SK-N-SH (cell line): ENCODE results near the gene TRIP13. TPM values are rescaled to one million over a fixed set of nuclear protein-coding genes. Genes with fewer than 3 reads are reported as not detected.

ENCODE experiments used
- CTCF ChIA-PET: fragments of 300-600, 350-600 bp; formaldehyde crosslinking; extraction: SDS; loops from one replicate; lab custom pipeline; 2021; lab: Yijun Ruan, JAX
- POLR2A ChIA-PET: fragments of 350-600 bp; sonication (Branson Sonifier 250); formaldehyde crosslinking; extraction: SDS; loops from one replicate; lab custom pipeline; 2020; ENCODE audit warnings: antibody characterized with exemption, inconsistent platforms; lab: Yijun Ruan, JAX
- DNase-seq: peaks from one replicate; pipeline ENCODE4 v3.0.0; 2012
- H2AFZ ChIP-seq: fragments of 200-600 bp; sonication (generic); 2 replicates; pipeline ENCODE4 v1.8.1; 2016; ENCODE audit warnings: antibody characterized with exemption, mild to moderate bottlenecking, low read depth
- H3F3A ChIP-seq: fragments of 200-600 bp; sonication (generic); replicated peaks from 2 replicates; pipeline ENCODE3; 2016; ENCODE audit warnings: antibody characterized with exemption, mild to moderate bottlenecking; ENCODE audit not compliant: insufficient read depth
- H3K27ac ChIP-seq, 2 experiments: fragments of 200-500 bp in 1 of 2; fragments of 200-600 bp in 1 of 2; sonication (Bioruptor generic) in 1 of 2; sonication (generic), shearing (Covaris generic) in 1 of 2; 2 replicates each; pipeline versions ENCODE4 v1.5.1 to v1.6.1; 2014 to 2016; ENCODE audit warnings: low read depth in 2 of 2, inconsistent platforms in 1 of 2, low read length in 1 of 2, mild to moderate bottlenecking in 1 of 2, mixed read lengths in 1 of 2
- H3K27me3 ChIP-seq: fragments of 200-600 bp; sonication (generic), shearing (Covaris generic); 2 replicates; pipeline ENCODE4 v1.6.1; 2016; ENCODE audit warnings: mixed run types; ENCODE audit not compliant: insufficient read depth
- H3K36me3 ChIP-seq, 2 experiments: fragments of 200-500 bp in 1 of 2; fragments of 200-600 bp in 1 of 2; sonication (Bioruptor generic) in 1 of 2; sonication (generic) in 1 of 2; replicated peaks in 1 of 2; 2 replicates each; pipeline versions ENCODE3 to v1.5.1; 2014 to 2016; ENCODE audit warnings: low read length in 1 of 2, mild to moderate bottlenecking in 1 of 2; ENCODE audit not compliant: insufficient read depth in 2 of 2, control insufficient read depth in 1 of 2
- H3K4me1 ChIP-seq, 2 experiments: fragments of 200-500 bp in 1 of 2; fragments of 200-600 bp in 1 of 2; sonication (Bioruptor generic) in 1 of 2; sonication (generic), shearing (Covaris generic) in 1 of 2; 2 replicates each; pipeline versions ENCODE4 v1.5.1 to v1.6.1; 2014 to 2016; ENCODE audit warnings: low read depth in 1 of 2, low read length in 1 of 2, mixed run types in 1 of 2; ENCODE audit not compliant: insufficient read depth in 2 of 2, control insufficient read depth in 1 of 2
- H3K4me2 ChIP-seq: fragments of 200-600 bp; sonication (generic), shearing (Covaris generic); 2 replicates; pipeline ENCODE4 v1.6.1; 2017; ENCODE audit warnings: mixed run types
- H3K4me3 ChIP-seq, 2 experiments: fragments of 200-500 bp in 1 of 2; fragments of 200-600 bp in 1 of 2; sonication (Bioruptor generic) in 1 of 2; sonication (generic), shearing (Covaris generic) in 1 of 2; 2 replicates each; pipeline versions ENCODE4 v1.5.1 to v1.8.1; 2014 to 2016; ENCODE audit warnings: low read depth in 2 of 2, inconsistent platforms in 1 of 2, low read length in 1 of 2, mild to moderate bottlenecking in 1 of 2, mixed read lengths in 1 of 2, moderate library complexity in 1 of 2
- H3K79me2 ChIP-seq: fragments of 200-600 bp; sonication (generic); 2 replicates; pipeline ENCODE4 v1.8.1; 2017; ENCODE audit warnings: mild to moderate bottlenecking; ENCODE audit not compliant: insufficient read depth
- H3K9ac ChIP-seq: fragments of 200-600 bp; sonication (generic); 2 replicates; pipeline ENCODE4 v1.6.1; 2017; ENCODE audit warnings: mixed run types
- H3K9me2 ChIP-seq: fragments of 200-600 bp; sonication (generic); 2 replicates; pipeline ENCODE4 v1.6.1; 2017; ENCODE audit warnings: mixed run types
- H3K9me3 ChIP-seq: fragments of 200-600 bp; sonication (generic); 2 replicates; pipeline ENCODE4 v1.6.1; 2017; ENCODE audit warnings: mixed run types, mild to moderate bottlenecking, moderate library complexity
- H4K20me1 ChIP-seq: fragments of 200-600 bp; sonication (generic); 2 replicates; pipeline ENCODE4 v1.6.1; 2017; ENCODE audit warnings: mild to moderate bottlenecking, mixed run types; ENCODE audit not compliant: insufficient read depth
- EP300 ChIP-seq, 2 experiments: IDR thresholded peaks; 2 replicates each; pipeline versions ENCODE4 v1.4.0 to v1.6.1; 2012; ENCODE audit warnings: borderline replicate concordance in 1 of 2, low read depth in 1 of 2, low read length in 1 of 2
- EZH2phosphoT487 ChIP-seq: fragments of 200-600 bp; sonication (generic); IDR thresholded peaks from 2 replicates; pipeline ENCODE4 v1.6.1; 2017; ENCODE audit warnings: low read depth, mixed run types, mild to moderate bottlenecking, antibody characterized with exemption, moderate library complexity, borderline replicate concordance
- FOXM1 ChIP-seq: IDR thresholded peaks from 2 replicates; pipeline ENCODE4 v1.4.0; 2012; ENCODE audit warnings: low read depth, mild to moderate bottlenecking
- GABPA ChIP-seq: IDR thresholded peaks from 2 replicates; pipeline ENCODE4 v1.4.0; 2012; ENCODE audit warnings: low read depth, mild to moderate bottlenecking
- GATA2 ChIP-seq: sonication (generic); formaldehyde crosslinking; IDR thresholded peaks from 2 replicates; pipeline ENCODE4 v1.5.0; 2020; ENCODE audit warnings: mild to moderate bottlenecking, missing genetic modification reagents
- MEF2A ChIP-seq: IDR thresholded peaks from 2 replicates; pipeline ENCODE4 v1.4.0; 2012; ENCODE audit warnings: low read depth, borderline replicate concordance
- NRF1 ChIP-seq: IDR thresholded peaks from 2 replicates; pipeline ENCODE4 v1.6.1; 2012; ENCODE audit warnings: low read depth, mild to moderate bottlenecking, low read length
- POLR2AphosphoS5 ChIP-seq: IDR thresholded peaks from 2 replicates; pipeline ENCODE4 v1.6.1; 2012; ENCODE audit warnings: low read depth, low read length
- RCOR1 ChIP-seq: fragments of 150-350 bp; IDR thresholded peaks from 2 replicates; pipeline ENCODE4 v1.6.1; 2017; ENCODE audit warnings: antibody characterized with exemption, low read length
- RFX5 ChIP-seq: IDR thresholded peaks from 2 replicates; pipeline ENCODE4 v1.6.1; 2012; ENCODE audit warnings: mild to moderate bottlenecking, improper control_type of control experiment, low read length
- RXRA ChIP-seq: IDR thresholded peaks from 2 replicates; pipeline ENCODE4 v1.4.0; 2012; ENCODE audit warnings: low read depth, mild to moderate bottlenecking, borderline replicate concordance
- SIN3A ChIP-seq: IDR thresholded peaks from 2 replicates; pipeline ENCODE4 v1.6.1; 2012; ENCODE audit warnings: low read depth, mild to moderate bottlenecking, low read length, moderate library complexity, borderline replicate concordance
- SMC3 ChIP-seq: IDR thresholded peaks from 2 replicates; pipeline ENCODE4 v1.6.1; 2012; ENCODE audit warnings: low read depth, low read length, improper control_type of control experiment
- TAF1 ChIP-seq: IDR thresholded peaks from 2 replicates; pipeline ENCODE4 v1.6.1; 2012; ENCODE audit warnings: low read depth, mild to moderate bottlenecking, low read length, moderate library complexity, borderline replicate concordance
- TEAD4 ChIP-seq: IDR thresholded peaks from 2 replicates; pipeline ENCODE4 v1.4.0; 2012; ENCODE audit warnings: mild to moderate bottlenecking, borderline replicate concordance; ENCODE audit not compliant: insufficient read depth
- WGBS: methylation state at CpG from one replicate; pipeline ENCODE4 v1.1.6; 2017; ENCODE audit warnings: low lambda C conversion rate; 5-methylcytosine and 5-hydroxymethylcytosine counted together
- polyA plus RNA-seq, 3 experiments: library from polyadenylated mRNA; depleted of rRNA; stranded (reverse); fragments of >200 nt; gene quantifications; 2 replicates each; pipeline ENCODE4 v1.2.3, GENCODE V29; 2012
- TF ChIP-seq, protein P1 (sequence below): IDR thresholded peaks from 2 replicates; pipeline ENCODE4 v1.4.0; 2012; ENCODE audit warnings: low read depth
- TF ChIP-seq, protein P2 (sequence below): fragments of 150-350 bp; IDR thresholded peaks from 2 replicates; pipeline ENCODE4 v1.6.1; 2016; ENCODE audit warnings: mild to moderate bottlenecking, low read depth, low read length
- TF ChIP-seq, protein P3 (sequence below): IDR thresholded peaks from 2 replicates; pipeline ENCODE4; 2012
- TF ChIP-seq, protein P4 (sequence below): IDR thresholded peaks from 2 replicates; pipeline ENCODE4 v1.4.0; 2012; ENCODE audit warnings: low read depth, borderline replicate concordance
- TF ChIP-seq, protein P5 (sequence below): fragments of 200-600 bp; sonication (generic); IDR thresholded peaks from 2 replicates; pipeline ENCODE4 v1.6.1; 2017; ENCODE audit warnings: antibody characterized with exemption, mild to moderate bottlenecking, moderate library complexity

The TRIP13 gene
- polyA plus RNA-seq, 1 of the 3 experiments (the other 2 are of a cell fraction), result 24.1 TPM

DNA sequence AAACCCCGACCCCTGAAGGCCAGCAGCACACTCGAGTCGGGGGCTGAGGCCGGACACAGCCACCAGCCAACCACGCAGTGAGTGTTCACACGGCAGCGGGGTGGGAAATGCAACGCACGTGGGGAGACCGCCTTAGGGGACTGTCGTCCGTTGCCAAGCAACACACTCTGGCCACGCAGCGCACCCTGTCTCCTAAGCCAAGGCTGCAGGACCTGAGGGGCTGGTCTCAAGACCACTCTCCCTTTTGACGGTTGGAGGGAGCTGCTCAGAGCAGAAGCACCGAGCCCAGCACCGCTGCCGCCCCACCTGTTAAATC lies 7.6 kb upstream of the TRIP13 start (continued):
- TF ChIP-seq EP300 (IDR thresholded peaks at IDR 0.05; ENCODE audit: borderline replicate concordance in 1 of 2, low read depth in 1 of 2, low read length in 1 of 2), result no peak
- no peak for TF ChIP-seq TAF1
- TF ChIP-seq GATA2, result no peak
- no peak for TF ChIP-seq FOXM1
- no peak for TF ChIP-seq RXRA
- TF ChIP-seq MEF2A, result no peak
- TF ChIP-seq TEAD4, result no peak
- no peak for TF ChIP-seq SIN3A
- TF ChIP-seq, protein P1, sequence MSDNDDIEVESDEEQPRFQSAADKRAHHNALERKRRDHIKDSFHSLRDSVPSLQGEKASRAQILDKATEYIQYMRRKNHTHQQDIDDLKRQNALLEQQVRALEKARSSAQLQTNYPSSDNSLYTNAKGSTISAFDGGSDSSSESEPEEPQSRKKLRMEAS, result no peak

DNA sequence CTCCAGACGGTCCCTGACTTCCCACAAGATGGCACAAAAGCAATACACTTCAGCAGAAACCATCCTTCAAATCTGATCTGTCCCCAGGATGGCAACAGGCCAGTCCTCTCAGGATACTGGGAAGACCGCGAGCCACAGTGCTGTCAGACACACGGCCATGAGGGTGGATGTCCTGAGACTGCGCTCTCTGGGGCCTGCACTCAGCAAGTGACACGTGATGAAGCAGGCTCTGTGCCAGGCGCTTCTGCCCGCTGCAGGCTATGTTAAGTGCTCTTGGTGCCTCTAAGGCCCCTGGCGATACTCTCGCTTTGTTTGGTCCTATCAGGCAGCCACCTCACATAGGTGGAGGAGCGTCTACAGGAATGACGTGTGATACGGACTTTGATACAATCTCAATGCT lies 7.2 kb upstream of the TRIP13 start:
- H3K4me1 ChIP-seq, result peaks cover 2 to 5% of the 10 kb centered on the region in 2 experiments; a peak in 2 of 4 replicates
- H3K9me2 ChIP-seq, result no peaks in the 10 kb centered on the region
- TF ChIP-seq, protein P2, sequence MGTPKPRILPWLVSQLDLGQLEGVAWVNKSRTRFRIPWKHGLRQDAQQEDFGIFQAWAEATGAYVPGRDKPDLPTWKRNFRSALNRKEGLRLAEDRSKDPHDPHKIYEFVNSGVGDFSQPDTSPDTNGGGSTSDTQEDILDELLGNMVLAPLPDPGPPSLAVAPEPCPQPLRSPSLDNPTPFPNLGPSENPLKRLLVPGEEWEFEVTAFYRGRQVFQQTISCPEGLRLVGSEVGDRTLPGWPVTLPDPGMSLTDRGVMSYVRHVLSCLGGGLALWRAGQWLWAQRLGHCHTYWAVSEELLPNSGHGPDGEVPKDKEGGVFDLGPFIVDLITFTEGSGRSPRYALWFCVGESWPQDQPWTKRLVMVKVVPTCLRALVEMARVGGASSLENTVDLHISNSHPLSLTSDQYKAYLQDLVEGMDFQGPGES, result no peak
- TF ChIP-seq TAF1 (no peak), RCOR1 (no peak), SMC3 (no peak), RFX5 (no peak), GABPA (no peak), EZH2phosphoT487 (no peak), POLR2AphosphoS5 (no peak), NRF1 (no peak), SIN3A (no peak)
- TF ChIP-seq, protein P1, result no peak
- TF ChIP-seq, protein P3, sequence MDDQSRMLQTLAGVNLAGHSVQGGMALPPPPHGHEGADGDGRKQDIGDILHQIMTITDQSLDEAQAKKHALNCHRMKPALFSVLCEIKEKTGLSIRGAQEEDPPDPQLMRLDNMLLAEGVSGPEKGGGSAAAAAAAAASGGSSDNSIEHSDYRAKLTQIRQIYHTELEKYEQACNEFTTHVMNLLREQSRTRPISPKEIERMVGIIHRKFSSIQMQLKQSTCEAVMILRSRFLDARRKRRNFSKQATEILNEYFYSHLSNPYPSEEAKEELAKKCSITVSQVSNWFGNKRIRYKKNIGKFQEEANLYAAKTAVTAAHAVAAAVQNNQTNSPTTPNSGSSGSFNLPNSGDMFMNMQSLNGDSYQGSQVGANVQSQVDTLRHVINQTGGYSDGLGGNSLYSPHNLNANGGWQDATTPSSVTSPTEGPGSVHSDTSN, result no peak
- TF ChIP-seq, protein P4, sequence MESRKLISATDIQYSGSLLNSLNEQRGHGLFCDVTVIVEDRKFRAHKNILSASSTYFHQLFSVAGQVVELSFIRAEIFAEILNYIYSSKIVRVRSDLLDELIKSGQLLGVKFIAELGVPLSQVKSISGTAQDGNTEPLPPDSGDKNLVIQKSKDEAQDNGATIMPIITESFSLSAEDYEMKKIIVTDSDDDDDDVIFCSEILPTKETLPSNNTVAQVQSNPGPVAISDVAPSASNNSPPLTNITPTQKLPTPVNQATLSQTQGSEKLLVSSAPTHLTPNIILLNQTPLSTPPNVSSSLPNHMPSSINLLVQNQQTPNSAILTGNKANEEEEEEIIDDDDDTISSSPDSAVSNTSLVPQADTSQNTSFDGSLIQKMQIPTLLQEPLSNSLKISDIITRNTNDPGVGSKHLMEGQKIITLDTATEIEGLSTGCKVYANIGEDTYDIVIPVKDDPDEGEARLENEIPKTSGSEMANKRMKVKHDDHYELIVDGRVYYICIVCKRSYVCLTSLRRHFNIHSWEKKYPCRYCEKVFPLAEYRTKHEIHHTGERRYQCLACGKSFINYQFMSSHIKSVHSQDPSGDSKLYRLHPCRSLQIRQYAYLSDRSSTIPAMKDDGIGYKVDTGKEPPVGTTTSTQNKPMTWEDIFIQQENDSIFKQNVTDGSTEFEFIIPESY, result no peak
- TF ChIP-seq, protein P5, sequence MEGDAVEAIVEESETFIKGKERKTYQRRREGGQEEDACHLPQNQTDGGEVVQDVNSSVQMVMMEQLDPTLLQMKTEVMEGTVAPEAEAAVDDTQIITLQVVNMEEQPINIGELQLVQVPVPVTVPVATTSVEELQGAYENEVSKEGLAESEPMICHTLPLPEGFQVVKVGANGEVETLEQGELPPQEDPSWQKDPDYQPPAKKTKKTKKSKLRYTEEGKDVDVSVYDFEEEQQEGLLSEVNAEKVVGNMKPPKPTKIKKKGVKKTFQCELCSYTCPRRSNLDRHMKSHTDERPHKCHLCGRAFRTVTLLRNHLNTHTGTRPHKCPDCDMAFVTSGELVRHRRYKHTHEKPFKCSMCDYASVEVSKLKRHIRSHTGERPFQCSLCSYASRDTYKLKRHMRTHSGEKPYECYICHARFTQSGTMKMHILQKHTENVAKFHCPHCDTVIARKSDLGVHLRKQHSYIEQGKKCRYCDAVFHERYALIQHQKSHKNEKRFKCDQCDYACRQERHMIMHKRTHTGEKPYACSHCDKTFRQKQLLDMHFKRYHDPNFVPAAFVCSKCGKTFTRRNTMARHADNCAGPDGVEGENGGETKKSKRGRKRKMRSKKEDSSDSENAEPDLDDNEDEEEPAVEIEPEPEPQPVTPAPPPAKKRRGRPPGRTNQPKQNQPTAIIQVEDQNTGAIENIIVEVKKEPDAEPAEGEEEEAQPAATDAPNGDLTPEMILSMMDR, result no peak
- WGBS, result 98% methylated on average over 7 of the region's 13 CpGs
- H3K27ac ChIP-seq, result no peak overlapping the region
- H3K9me3 ChIP-seq, result no peaks in the 10 kb centered on the region
- no peak overlapping the region for H3K4me2 ChIP-seq
- H3K9ac ChIP-seq, result no peak overlapping the region
- no peaks in the 10 kb centered on the region for H3K27me3 ChIP-seq
- no peak for DNase-seq
- peaks cover 74 to 84% of the 10 kb centered on the region in 2 experiments for H3K36me3 ChIP-seq
- H3F3A ChIP-seq, result peaks cover 5% of the 10 kb centered on the region
- ChIA-PET CTCF (no interaction called here), POLR2A (no interaction called here)
- no peak overlapping the region for H2AFZ ChIP-seq
- H3K4me3 ChIP-seq, result no peak overlapping the region
- peaks cover 90% of the 10 kb centered on the region for H3K79me2 ChIP-seq
- H4K20me1 ChIP-seq, result peaks cover 37% of the 10 kb centered on the region
